Endothelial cell of umbilical vein (primary cell): ENCODE measurements around the gene PRIM2. TPM values are rescaled to one million over a fixed set of nuclear protein-coding genes. Genes with fewer than 3 reads are reported as not detected.
"Not testable (repeated sequence)": the region's sequence is repeated elsewhere in the genome, so short reads cannot be mapped to it uniquely, and the experiment has no call there.

Source experiments
- BruUV-seq: library from RNA; stranded (reverse); fragments of 400-500 nt; replicated peaks from 2 replicates; lab custom pipeline; 2021; lab: Mats Ljungman, UMichigan
- CTCF ChIA-PET: fragments of 300-600, 350-600 bp; sonication (Branson Sonifier 250); formaldehyde crosslinking; loops from one replicate; lab custom pipeline; 2021; ENCODE audit warnings: antibody characterized with exemption, inconsistent platforms; lab: Charles Lee
- POLR2A ChIA-PET: fragments of 300-600, 350-600 bp; sonication (Branson Sonifier 250); formaldehyde crosslinking; loops from one replicate; lab custom pipeline; 2021; ENCODE audit warnings: antibody characterized with exemption, inconsistent platforms; lab: Charles Lee
- DNase-seq: peaks from one replicate; pipeline ENCODE4 v3.0.0-alpha.2; 2011; ENCODE audit warnings: low read depth, low spot score
- FAIRE-seq: peaks from 2 replicates; lab custom pipeline; 2011; peaks lifted over from hg19 to GRCh38; lab: Jason Lieb, UNC
- H2AFZ ChIP-seq: 2 replicates; pipeline ENCODE4 v1.6.0; 2012; ENCODE audit warnings: low read depth, low read length, control low read depth, inconsistent platforms
- H3K27ac ChIP-seq: 2 replicates; pipeline ENCODE4 v1.5.1; 2011; ENCODE audit warnings: low read depth, mild to moderate bottlenecking, control low read depth, low read length, moderate library complexity; ENCODE audit not compliant: insufficient read depth
- H3K27me3 ChIP-seq, 2 experiments: 2 replicates each; pipeline versions ENCODE4 v1.6.0 to v1.6.1; 2011; ENCODE audit warnings: low read length in 2 of 2, mixed read lengths in 1 of 2; ENCODE audit not compliant: control insufficient read depth in 2 of 2, insufficient read depth in 2 of 2
- H3K36me3 ChIP-seq, 2 experiments: 2 replicates in 1 of 2; 3 replicates in 1 of 2; pipeline ENCODE4 v1.5.1; 2011; ENCODE audit warnings: low read length in 2 of 2, mild to moderate bottlenecking in 1 of 2, moderate library complexity in 1 of 2; ENCODE audit not compliant: control insufficient read depth in 2 of 2, insufficient read depth in 2 of 2; ENCODE audit errors: extremely low read depth in 1 of 2
- H3K4me1 ChIP-seq: 3 replicates; pipeline ENCODE4 v1.5.1; 2011; ENCODE audit warnings: mild to moderate bottlenecking, low read length; ENCODE audit not compliant: control insufficient read depth, insufficient read depth; ENCODE audit errors: extremely low read depth
- H3K4me2 ChIP-seq: 2 replicates; pipeline ENCODE4 v1.6.1; 2011; ENCODE audit warnings: low read length, control low read depth, mixed read lengths; ENCODE audit not compliant: insufficient read depth
- H3K4me3 ChIP-seq, 3 experiments: fragments of 200-600 bp in 1 of 3; sonication (generic), shearing (Covaris generic) in 1 of 3; replicated peaks in 1 of 3; 2 replicates each; pipeline ENCODE4 v1.5.1; 2011 to 2016; ENCODE audit warnings: control low read depth in 3 of 3, low read length in 3 of 3, mild to moderate bottlenecking in 2 of 3, inconsistent platforms in 1 of 3, low read depth in 1 of 3, moderate library complexity in 1 of 3; ENCODE audit not compliant: insufficient read depth in 1 of 3
- H3K79me2 ChIP-seq: 2 replicates; pipeline ENCODE4 v1.6.0; 2012; ENCODE audit warnings: low read length, inconsistent platforms; ENCODE audit not compliant: control insufficient read depth, insufficient read depth
- H3K9ac ChIP-seq: replicated peaks from 2 replicates; pipeline ENCODE3; 2011; ENCODE audit warnings: low read length, control low read depth; ENCODE audit not compliant: insufficient read depth; ENCODE audit errors: extremely low read depth
- H3K9me1 ChIP-seq: replicated peaks from 3 replicates; pipeline ENCODE4 v1.6.0; 2011; ENCODE audit warnings: mild to moderate bottlenecking, low read length; ENCODE audit not compliant: control insufficient read depth, insufficient read depth; ENCODE audit errors: extremely low read depth
- H3K9me3 ChIP-seq: replicated peaks from 2 replicates; pipeline ENCODE4 v1.5.1; 2012; ENCODE audit warnings: low read length, inconsistent platforms; ENCODE audit not compliant: control insufficient read depth, insufficient read depth
- H4K20me1 ChIP-seq: replicated peaks from 2 replicates; pipeline ENCODE3; 2011; ENCODE audit warnings: mild to moderate bottlenecking, low read length; ENCODE audit not compliant: control insufficient read depth, insufficient read depth; ENCODE audit errors: extremely low read depth
- CTCF ChIP-seq, 2 donors: IDR thresholded peaks; 1 replicate in 1 of 2; 2 replicates in 1 of 2; pipeline ENCODE4 v1.5.1; 2011; ENCODE audit warnings: low read length in 2 of 2, mild to moderate bottlenecking in 2 of 2, moderate library complexity in 2 of 2, control low read depth in 1 of 2, inconsistent platforms in 1 of 2, low read depth in 1 of 2; ENCODE audit not compliant: insufficient read depth in 1 of 2; ENCODE audit errors: extremely low read depth in 1 of 2
- EZH2 ChIP-seq: IDR thresholded peaks from 2 replicates; pipeline ENCODE4 v1.6.1; 2012; ENCODE audit warnings: borderline replicate concordance, low read depth, mild to moderate bottlenecking, moderate library complexity, low read length, inconsistent platforms; ENCODE audit not compliant: severe bottlenecking
- FOS ChIP-seq: IDR thresholded peaks from 2 replicates; pipeline ENCODE4 v1.6.1; 2011; ENCODE audit warnings: mild to moderate bottlenecking, low read length, moderate library complexity, borderline replicate concordance; ENCODE audit not compliant: insufficient read depth
- MAX ChIP-seq: IDR thresholded peaks from 2 replicates; pipeline ENCODE4 v1.6.1; 2011; ENCODE audit not compliant: insufficient read depth, insufficient read length
- POLR2AphosphoS5 ChIP-seq: IDR thresholded peaks from 2 replicates; pipeline ENCODE4 v1.6.1; 2012; ENCODE audit warnings: low read depth, mild to moderate bottlenecking, control low read depth, low read length, moderate library complexity; ENCODE audit not compliant: insufficient read depth
- dilution Hi-C: fragments of 300-500 bp; cut with MboI; formaldehyde crosslinking; loops from one replicate; pipeline ENCODE4 v1.15.0; 2019; ENCODE audit warnings: low sequenced_read_pairs; ENCODE audit not compliant: extremely low pct_ligation_motif_present
- intact Hi-C: fragments of 100-400 bp; cut with micrococcal nuclease; formaldehyde crosslinking; loops from one replicate; pipeline ENCODE4 v1.10.0; 2022
- polyA plus RNA-seq, 4 experiments: library from polyadenylated mRNA; depleted of rRNA in 3 of 4; stranded (reverse) in 3 of 4; unstranded in 1 of 4; fragments of >200 nt; gene quantifications; 2 replicates each; pipeline versions ENCODE4 v1.2.1 to v1.2.3, GENCODE V29; 2011 to 2012; ENCODE audit warnings: missing spikeins in 1 of 4
- total RNA-seq: library from RNA; stranded (reverse); gene quantifications from 2 replicates; pipeline ENCODE4 v1.2.3, GENCODE V29; 2021

Gene PRIM2
- total and polyA plus RNA-seq, 2 donors (not counting 3 experiments of a cell fraction or from before 2014, with no cell fraction given) = 5.3 to 21.0 TPM

GRCh38 chr6:57342148-57342669 lies 24.8 kb downstream of the PRIM2 start:
- intact Hi-C loops (no loop called here), dilution Hi-C loops (no loop called here)
- FAIRE-seq (no peak), DNase-seq (no peak)
- Histone ChIP-seq H3K9ac (no peak overlapping the region), H3K27ac (no peak overlapping the region), H2AFZ (no peak overlapping the region), H4K20me1 (no peaks in the 10 kb centered on the region), H3K36me3 (no peaks in the 10 kb centered on the region), H3K4me3 (no peak overlapping the region), H3K27me3 (no peaks in the 10 kb centered on the region), H3K9me1 (no peaks in the 10 kb centered on the region), H3K9me3 (no peaks in the 10 kb centered on the region), H3K4me1 (no peaks in the 10 kb centered on the region), H3K4me2 (no peak overlapping the region), H3K79me2 (no peaks in the 10 kb centered on the region)
- BruUV-seq = no TSS peak
- POLR2A ChIA-PET = no interaction called here
- no peak for TF ChIP-seq FOS
- TF ChIP-seq EZH2 = no peak
- no peak for TF ChIP-seq POLR2AphosphoS5
- no peak for TF ChIP-seq CTCF (IDR thresholded peaks at IDR 0.05; ENCODE audit: extremely low read depth in 1 of 2, insufficient read depth in 1 of 2, low read depth in 1 of 2, low read length in 2 of 2)
- TF ChIP-seq MAX = no peak
- CTCF ChIA-PET = no interaction called here

GRCh38 chr6:57343342-57343741 lies 25.9 kb downstream of the PRIM2 start:
- H3K4me2 ChIP-seq, H3K4me3 ChIP-seq, H3K9ac ChIP-seq, H3K9me1 ChIP-seq, intact Hi-C loops, H3K36me3 ChIP-seq, H3K4me1 ChIP-seq, H3K27ac ChIP-seq, H4K20me1 ChIP-seq, H3K27me3 ChIP-seq, BruUV-seq, CTCF ChIA-PET, H2AFZ ChIP-seq, H3K9me3 ChIP-seq, FAIRE-seq, dilution Hi-C loops, DNase-seq, POLR2A ChIA-PET, H3K79me2 ChIP-seq: not testable (repeated sequence)

GRCh38 chr6:57346715-57347114 lies 29.3 kb downstream of the PRIM2 start:
- CTCF ChIA-PET, H3K9me3 ChIP-seq, H2AFZ ChIP-seq, H3K9me1 ChIP-seq, H3K4me2 ChIP-seq, dilution Hi-C loops, H3K79me2 ChIP-seq, H3K4me1 ChIP-seq, DNase-seq, H3K27me3 ChIP-seq, H3K36me3 ChIP-seq, H3K4me3 ChIP-seq, BruUV-seq, intact Hi-C loops, FAIRE-seq, H4K20me1 ChIP-seq, POLR2A ChIA-PET, H3K9ac ChIP-seq, H3K27ac ChIP-seq: not testable (repeated sequence)
